Thoracic aorta (tissue), 2 donors: ENCODE results near the gene KRT13. TPM values are rescaled to one million over a fixed set of nuclear protein-coding genes. Genes with fewer than 3 reads are reported as not detected.

Experiments
- ATAC-seq: fragments of 150-250 bp; one replicate; pipeline ENCODE4 v1.8.0; 2017; ENCODE audit warnings: low read depth; ENCODE audit not compliant: insufficient number of reproducible peaks, low FRiP score
- DNase-seq: peaks from one replicate; pipeline ENCODE4 v3.0.0-alpha.2; 2020; ENCODE audit warnings: low spot score
- H3K27ac ChIP-seq, 2 donors: fragments of 200-600 bp; sonication (generic); 1 replicate in 1 of 2; 2 replicates in 1 of 2; pipeline ENCODE4 v1.5.1; 2016; ENCODE audit warnings: mild to moderate bottlenecking in 2 of 2, moderate library complexity in 2 of 2
- H3K27me3 ChIP-seq: fragments of 200-600 bp; sonication (generic); replicated peaks from 2 replicates; pipeline ENCODE4 v1.6.0; 2016; ENCODE audit warnings: mild to moderate bottlenecking; ENCODE audit not compliant: insufficient read depth
- H3K36me3 ChIP-seq: fragments of 200-600 bp; sonication (generic); one replicate; pipeline ENCODE4 v1.5.1; 2016
- H3K4me1 ChIP-seq, 2 donors: fragments of 200-600 bp; sonication (generic); 1 replicate in 1 of 2; 2 replicates in 1 of 2; pipeline versions ENCODE4 v1.5.1 to v1.6.0; 2016; ENCODE audit warnings: low read depth in 2 of 2, mild to moderate bottlenecking in 1 of 2; ENCODE audit not compliant: control insufficient read depth in 1 of 2
- H3K4me3 ChIP-seq: fragments of 200-600 bp; sonication (generic); 2 replicates; pipeline ENCODE4 v1.5.1; 2016; ENCODE audit warnings: mild to moderate bottlenecking
- H3K9me3 ChIP-seq: fragments of 200-600 bp; sonication (generic); 2 replicates; pipeline ENCODE4 v1.5.1; 2016
- total RNA-seq, 2 donors: library from RNA; depleted of rRNA; stranded (reverse); fragments of >200 nt; gene quantifications; one replicate each; pipeline versions ENCODE4 v1.1.0 to v1.2.3, GENCODE V29; 2016
- TF ChIP-seq, protein P1 (sequence below): fragments of 200-600 bp; sonication (generic); IDR thresholded peaks from one replicate; pipeline ENCODE4 v1.5.1; 2019; ENCODE audit warnings: antibody characterized with exemption

The KRT13 gene
- total RNA-seq, 2 donors from 2014 or later: 1.4 TPM; not detected in 1

DNA sequence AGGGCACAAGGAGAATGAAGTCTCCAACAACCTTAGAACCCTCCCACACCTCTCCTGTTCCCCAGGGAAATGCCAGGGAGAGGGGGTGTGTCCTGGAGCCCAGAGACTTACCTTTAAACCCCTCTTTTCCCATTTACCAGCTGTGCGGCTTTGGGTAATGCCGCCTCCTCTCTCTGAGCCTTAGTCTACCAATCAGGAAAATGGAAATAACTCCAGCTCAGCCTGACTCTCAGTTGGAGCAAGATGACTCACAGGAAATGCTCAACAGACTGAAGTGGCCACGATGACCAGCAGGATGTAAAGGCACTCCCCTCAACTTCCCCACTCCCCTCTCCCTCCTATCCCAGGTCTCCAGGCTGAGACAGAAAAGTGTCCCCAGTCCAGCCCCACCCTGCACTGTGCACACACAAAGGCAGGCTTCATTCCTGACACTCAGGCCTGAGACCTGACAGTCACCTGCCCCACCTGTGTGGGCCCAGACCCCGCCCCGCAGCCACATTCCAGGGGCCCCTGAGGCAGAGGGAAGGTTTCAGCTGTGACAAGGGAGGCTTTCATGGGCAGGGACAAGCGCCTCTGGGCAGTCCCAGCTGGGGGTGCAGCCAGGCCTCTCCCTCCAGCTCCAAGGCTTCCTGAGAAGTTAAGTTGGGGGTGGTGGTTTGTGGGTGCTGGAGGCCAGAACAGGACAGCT lies 16.3 kb upstream of the KRT13 start:
- Histone ChIP-seq H3K27ac (no peak overlapping the region), H3K4me1 (no peaks in the 10 kb centered on the region)

DNA sequence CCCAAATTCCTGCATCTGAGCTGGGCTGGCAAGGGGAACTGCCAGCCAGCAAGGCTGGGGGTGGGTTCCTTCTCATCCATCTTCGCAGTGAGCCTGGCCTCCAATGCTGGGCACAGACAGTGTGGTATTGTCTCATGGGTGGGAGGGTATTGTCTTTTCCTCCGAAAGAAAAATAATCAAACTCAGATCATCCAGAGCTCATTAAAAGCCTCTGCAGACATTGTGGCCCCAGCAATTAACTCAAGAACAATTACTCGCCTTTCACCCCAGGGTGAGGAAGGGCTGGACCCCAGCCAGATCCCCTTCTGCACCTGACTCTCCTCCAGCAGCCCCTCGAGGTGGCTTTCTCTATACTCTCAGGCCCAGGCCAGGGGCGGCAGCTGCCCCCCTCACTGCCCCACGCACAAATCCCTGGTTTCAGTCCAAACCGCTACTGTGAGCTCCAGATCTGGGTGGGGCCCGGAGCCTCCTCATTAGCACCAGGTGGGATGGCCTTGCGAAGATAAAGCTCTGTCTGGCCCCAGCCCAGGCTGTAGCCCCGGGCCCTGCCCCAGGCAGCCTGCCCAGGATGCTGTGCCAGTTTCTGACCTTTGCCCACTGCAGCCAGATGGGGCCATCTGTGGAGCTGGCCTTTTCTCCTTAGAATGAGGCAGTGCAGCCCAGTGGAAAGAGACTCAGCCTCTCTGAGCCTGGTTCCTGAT lies 15.6 kb upstream of the KRT13 start:
- TF ChIP-seq, protein P1, sequence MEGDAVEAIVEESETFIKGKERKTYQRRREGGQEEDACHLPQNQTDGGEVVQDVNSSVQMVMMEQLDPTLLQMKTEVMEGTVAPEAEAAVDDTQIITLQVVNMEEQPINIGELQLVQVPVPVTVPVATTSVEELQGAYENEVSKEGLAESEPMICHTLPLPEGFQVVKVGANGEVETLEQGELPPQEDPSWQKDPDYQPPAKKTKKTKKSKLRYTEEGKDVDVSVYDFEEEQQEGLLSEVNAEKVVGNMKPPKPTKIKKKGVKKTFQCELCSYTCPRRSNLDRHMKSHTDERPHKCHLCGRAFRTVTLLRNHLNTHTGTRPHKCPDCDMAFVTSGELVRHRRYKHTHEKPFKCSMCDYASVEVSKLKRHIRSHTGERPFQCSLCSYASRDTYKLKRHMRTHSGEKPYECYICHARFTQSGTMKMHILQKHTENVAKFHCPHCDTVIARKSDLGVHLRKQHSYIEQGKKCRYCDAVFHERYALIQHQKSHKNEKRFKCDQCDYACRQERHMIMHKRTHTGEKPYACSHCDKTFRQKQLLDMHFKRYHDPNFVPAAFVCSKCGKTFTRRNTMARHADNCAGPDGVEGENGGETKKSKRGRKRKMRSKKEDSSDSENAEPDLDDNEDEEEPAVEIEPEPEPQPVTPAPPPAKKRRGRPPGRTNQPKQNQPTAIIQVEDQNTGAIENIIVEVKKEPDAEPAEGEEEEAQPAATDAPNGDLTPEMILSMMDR: no peak
- ATAC-seq: no peak
- no peak overlapping the region for H3K27ac ChIP-seq

More for the DNA sequence above, 16.3 kb upstream of the KRT13 start:
- no peak overlapping the region for H3K4me3 ChIP-seq
- H3K36me3 ChIP-seq: no peaks in the 10 kb centered on the region
- DNase-seq: no peak
- no peak for ATAC-seq
- H3K9me3 ChIP-seq: no peaks in the 10 kb centered on the region
- TF ChIP-seq, protein P1: no peak
- H3K27me3 ChIP-seq: no peaks in the 10 kb centered on the region

DNA sequence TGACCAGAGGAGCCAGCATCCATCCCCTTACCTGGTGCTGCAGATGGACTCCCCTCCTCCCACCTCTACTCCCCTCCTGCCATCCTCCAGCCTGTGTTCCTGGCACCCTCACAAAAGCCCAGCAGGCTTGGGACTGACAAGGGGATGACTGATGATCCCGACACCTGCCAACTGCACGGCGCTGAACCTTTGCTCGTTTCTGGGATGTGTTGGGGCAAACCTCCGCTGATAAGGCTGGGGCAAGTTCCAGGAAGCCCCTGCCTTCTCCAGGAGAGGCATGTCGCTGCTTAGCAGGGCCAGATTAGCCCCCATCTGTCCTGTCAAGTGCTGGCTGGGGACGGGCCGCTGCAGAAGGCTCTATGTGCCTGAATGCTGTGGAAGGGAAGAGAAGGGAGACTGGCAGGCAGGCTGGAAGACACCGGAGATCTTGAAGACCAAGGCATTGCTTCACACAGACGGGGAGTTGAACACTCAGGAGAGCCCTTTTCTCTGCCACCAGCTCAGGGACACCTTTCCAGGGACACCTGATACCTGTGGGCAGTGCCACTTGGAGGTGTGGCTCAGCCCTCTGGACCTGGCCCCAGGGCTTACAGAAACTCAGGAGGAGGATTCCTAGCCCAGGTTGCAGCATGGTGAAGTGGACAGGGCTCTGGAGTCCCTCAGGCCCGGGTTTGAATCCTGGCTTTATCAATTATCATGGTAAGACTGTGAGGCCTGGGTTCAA lies 14.3 kb upstream of the KRT13 start:
- Histone ChIP-seq H3K27ac (no peak overlapping the region), H3K4me3 (no peak overlapping the region), H3K9me3 (no peaks in the 10 kb centered on the region), H3K4me1 (no peaks in the 10 kb centered on the region), H3K27me3 (no peaks in the 10 kb centered on the region), H3K36me3 (no peaks in the 10 kb centered on the region)
- DNase-seq (no peak), ATAC-seq (no peak)
- TF ChIP-seq, protein P1: no peak

More for the DNA sequence above, 15.6 kb upstream of the KRT13 start:
- Histone ChIP-seq H3K4me1 (no peaks in the 10 kb centered on the region), H3K4me3 (no peak overlapping the region), H3K36me3 (no peaks in the 10 kb centered on the region), H3K9me3 (no peaks in the 10 kb centered on the region), H3K27me3 (no peaks in the 10 kb centered on the region)
- no peak for DNase-seq

DNA sequence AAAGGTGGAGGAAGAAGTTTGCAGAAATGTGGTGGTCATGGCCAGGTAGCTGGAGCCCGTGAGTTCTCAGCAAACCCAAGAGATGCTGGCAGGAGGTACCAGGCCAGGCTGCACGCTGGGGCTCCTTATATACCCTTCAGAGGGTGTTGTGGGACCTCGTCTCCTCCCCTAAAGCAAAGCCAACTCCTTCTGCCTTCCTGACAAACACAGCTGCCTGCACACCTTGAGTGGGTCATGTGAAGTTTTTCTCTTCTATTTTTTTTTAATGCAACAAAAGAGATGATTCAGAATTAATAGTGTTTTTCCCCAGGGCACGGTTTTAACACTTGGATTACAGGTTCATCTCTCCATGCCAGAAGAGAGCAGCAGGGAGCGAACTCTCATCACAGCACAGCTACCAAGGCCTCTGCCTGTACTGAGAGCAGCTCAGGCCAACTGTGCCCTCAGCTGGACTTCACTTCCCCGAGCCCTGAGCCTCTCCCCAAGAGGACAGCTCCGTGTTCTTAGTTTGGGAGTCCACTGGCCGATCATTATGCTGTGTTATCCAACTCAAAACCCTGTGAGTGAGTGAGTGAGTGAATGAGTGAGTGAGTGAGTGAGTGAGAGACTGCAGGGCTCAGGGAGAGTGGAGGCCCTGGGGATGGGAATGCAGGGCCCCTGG lies 13.5 kb upstream of the KRT13 start, which contains the start of gene KRT15:
Gene KRT15, minus strand, starts transcription at position 102 of the 661 bp plus-strand sequence. Its CDS starts 63 bp downstream, at position 39.
- no peak for ATAC-seq
- DNase-seq: no peak
- TF ChIP-seq, protein P1: no peak
- Histone ChIP-seq H3K27ac (no peak within 1 kb of the TSS), H3K9me3 (no peaks in the 10 kb centered on the region), H3K27me3 (no peaks in the 10 kb centered on the region), H3K36me3 (no peaks in the 10 kb centered on the region), H3K4me3 (no peak within 1 kb of the TSS), H3K4me1 (no peaks in the 10 kb centered on the region)

DNA sequence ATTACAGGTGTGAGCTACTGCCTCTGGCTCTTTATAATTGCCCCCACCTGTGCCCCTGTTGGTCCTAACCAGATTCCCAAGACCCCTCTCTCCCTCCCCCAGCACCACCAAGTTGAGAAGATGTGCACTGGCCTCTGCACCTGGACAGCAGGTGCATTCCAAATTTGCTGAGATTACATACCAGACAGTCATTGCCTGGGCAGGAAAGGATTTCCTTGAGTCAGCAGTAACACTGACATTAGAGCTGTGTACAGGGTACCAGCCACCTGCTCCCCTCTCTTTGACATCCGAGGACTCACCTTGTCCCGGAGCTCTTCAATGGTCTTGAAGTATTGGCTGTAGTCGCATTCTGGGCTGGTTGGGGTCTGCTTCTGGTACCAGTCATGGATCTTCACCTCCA lies 12.6 kb upstream of the KRT13 start:
- TF ChIP-seq, protein P1: no peak

More for the DNA sequence above, 12.6 kb upstream of the KRT13 start:
- no peak overlapping the region for H3K4me3 ChIP-seq
- DNase-seq (no peak), ATAC-seq (no peak)
- H3K9me3 ChIP-seq: no peaks in the 10 kb centered on the region
- no peaks in the 10 kb centered on the region for H3K4me1 ChIP-seq
- H3K36me3 ChIP-seq: no peaks in the 10 kb centered on the region
- H3K27me3 ChIP-seq: no peaks in the 10 kb centered on the region
- H3K27ac ChIP-seq: no peak overlapping the region
